GM18499 (cell line): Measurements from ENCODE around the gene CFAP410.
"Not testable (repeated sequence)": the region's sequence is repeated elsewhere in the genome, so short reads cannot be mapped to it uniquely, and the experiment has no call there.

Experiments
- ATAC-seq: cut with Tn5 transposase; IDR thresholded peaks from one replicate; pipeline ENCODE4 v1.9.1; 2021; ENCODE audit warnings: moderate number of reproducible peaks; ENCODE audit not compliant: insufficient read depth, unreplicated experiment

The CFAP410 gene

DNA sequence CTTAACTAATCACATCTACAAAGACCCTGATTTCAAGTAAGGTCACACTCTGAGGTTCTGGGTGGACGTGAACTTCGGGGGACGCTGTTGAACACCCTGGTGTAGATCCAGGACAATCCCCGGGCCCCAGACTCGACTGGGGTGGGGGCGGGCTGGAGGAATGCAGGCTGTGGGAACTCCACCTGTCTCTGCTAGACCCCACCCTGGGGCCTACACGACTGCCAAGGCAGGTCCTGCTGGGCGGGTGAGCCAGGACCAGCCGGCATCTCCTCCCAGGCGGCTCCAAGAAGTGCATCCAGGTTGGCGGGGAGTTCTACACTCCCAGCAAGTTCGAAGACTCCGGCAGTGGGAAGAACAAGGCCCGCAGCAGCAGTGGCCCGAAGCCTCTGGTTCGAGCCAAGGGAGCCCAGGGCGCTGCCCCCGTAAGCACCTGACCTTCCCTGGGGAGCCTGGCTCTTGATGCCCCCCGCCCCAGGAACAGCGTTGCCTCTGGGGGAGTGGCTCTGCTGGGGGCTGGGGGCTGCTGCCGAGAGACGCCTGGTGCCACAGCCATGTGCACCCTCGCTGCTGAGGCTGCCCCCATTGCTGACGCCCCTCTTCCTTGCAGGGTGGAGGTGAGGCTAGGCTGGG, 49.7 kb downstream of the CFAP410 start:
- ATAC-seq, result no peak

DNA sequence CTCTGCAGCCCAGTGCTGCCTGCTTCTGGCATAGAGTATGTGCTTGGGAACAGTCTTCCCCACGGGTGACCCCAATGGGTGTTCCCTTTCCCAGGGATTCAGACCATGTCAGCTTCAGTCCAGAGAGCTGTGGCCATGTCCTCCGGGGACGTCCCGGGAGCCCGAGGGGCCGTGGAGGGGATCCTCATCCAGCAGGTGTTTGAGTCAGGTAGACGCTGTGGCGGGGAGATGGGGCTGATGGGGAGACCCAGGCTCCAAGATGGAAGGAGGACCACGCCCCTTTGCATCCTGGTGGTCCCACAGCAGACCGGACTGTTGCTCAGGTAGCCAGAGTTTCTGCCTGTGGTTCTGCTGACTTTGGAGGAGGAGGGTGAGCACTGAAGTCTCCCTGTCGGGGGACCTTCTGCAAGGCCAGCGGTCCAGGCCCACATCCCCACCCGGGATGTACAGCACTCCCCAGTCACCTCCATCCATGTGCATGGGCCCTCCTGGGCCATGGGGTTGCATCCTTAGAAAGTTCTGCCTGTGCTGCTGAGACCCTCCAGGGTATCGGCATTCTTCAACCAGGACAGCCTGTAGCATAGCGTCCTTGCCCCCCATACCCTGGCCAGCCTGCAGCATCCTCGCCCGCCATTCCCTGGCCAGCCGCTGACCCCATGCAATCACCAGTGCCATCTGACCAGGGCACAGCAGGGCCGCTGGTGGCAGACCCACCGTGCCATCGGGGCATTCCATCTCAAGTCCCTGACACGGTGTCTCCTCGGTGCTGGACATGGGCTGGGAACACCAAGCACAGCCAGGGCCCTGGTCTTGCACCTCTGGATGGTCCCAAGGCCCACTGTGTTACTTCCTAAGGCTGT, 50.7 kb downstream of the CFAP410 start:
- no peak for ATAC-seq

DNA sequence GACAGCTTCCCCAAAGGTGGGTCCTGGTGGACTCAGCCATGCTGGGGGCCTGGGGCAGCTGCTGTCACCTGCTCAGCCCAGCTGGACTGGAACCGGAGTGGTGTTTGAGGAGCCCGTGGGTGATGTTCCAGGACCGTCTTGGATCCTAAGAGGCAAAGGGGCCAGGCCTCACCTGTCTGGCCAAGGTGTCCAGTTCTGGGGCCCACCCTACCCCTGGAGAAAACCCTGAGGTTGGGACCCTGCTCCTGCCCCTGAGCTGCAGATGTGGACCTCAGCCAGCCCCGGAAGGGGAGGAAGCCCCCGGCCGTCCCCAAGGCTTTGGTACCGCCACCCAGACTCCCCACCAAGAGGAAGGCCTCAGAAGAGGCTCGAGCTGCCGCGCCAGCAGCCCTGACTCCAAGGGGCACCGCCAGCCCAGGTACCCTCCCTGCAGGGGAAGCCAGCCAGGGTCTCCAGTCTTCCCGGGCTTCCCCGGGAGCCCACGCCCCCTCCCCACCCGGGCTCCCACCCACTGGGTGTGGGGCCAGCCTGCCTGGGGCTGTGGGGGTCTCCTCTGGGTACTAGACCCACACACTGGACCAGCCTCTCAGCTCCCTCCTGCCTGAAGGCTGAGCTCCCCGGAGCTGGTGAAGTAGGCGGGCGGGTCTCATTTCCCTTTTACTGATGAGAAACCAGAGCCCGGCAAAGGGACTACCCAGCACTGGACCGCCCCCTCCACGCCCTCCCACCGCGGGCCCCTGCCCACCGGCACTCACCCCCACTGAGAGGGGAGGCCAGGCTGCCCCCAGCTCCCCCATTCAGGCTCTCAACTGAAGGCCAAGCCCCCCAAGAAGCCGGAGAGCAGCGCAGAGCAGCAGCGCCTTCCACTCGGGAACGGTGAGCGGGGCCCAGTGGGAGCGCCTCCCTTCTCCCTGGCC, 52.2 kb downstream of the CFAP410 start:
- ATAC-seq, result no peak

DNA sequence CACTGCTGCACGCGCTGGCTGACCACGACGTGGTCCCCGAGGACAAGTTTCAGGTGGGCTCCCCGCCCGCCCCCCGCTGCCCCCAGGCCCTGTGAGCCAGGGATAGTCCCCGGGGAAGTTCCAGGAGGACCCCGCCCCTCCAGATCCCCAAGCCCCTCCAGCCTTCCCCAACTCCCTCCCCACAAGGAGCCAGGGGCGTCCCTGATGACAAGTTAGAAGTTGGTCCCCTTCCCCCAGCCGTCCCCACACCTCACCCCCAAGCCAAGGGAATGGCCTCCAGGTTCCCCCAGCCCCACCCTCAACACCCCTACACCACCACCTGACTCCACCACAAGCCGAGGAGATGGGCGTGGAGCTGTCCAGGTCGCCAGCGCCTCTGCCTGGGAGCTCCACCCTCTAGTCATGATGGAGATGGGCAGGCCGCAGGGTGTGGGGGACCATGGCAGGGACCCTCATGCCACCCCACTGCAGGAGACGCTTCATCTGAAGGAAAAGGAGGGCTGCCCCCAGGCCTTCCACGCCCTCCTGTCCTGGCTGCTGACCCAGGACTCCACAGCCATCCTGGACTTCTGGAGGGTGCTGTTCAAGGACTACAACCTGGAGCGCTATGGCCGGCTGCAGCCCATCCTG, 53.0 kb downstream of the CFAP410 start:
- ATAC-seq, result no peak

DNA sequence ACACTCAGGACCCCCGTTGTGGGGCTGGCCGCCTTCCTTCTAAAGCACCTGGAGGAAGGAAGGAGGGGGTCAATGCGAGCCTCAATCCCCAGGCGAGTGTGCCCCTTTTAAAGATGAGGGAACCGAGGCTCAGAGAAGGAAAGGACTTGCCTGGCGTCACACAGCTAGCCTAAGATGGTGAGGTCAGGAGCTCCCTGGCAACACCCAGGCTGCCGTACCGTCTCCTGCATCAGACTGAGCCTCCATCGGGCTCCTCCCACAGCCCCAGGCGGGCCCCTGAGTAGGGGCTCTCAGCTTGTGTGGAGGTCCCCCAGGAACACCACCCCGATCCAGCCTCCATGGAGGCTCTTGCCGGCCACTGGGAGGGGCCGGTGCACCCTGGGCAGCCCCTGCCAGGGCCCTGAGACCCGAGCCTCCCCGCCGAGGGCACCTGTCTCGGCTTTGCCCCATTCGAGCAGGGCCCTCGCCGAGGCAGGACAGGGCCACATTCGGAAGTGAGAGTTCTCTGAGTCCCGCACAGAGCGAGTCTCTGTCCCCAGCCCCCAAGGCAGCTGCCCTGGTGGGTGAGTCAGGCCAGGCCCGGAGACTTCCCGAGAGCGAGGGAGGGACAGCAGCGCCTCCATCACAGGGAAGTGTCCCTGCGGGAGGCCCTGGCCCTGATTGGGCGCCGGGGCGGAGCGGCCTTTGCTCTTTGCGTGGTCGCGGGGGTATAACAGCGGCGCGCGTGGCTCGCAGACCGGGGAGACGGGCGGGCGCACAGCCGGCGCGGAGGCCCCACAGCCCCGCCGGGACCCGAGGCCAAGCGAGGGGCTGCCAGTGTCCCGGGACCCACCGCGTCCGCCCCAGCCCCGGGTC, 53.8 kb downstream of the CFAP410 start, which contains the start of gene AIRE:
TSS of gene AIRE (plus strand) at position 739 of the 855 bp plus-strand sequence. CDS start 131 bp downstream, outside the sequence.
- no peak for ATAC-seq

DNA sequence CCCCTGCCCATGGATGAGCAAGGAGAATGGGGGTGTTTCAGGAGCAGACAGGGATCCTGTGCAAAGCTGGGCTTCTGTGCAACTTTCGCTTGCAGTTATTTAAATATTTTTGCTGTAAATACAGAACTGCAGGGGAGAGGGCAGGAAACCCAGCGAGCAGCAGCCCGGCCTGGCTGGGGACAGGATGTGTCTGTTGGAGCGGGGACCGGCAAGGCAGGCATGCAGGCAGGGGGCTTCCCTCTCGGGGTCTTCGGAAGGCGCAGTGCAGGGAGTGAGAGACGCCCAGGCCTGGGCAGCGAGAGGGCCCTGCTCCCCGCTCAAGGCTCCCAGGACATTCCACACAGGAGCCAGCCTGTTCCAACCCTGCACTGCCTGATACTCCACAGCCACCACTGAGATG, 55.2 kb downstream of the CFAP410 start:
- no peak for ATAC-seq

DNA sequence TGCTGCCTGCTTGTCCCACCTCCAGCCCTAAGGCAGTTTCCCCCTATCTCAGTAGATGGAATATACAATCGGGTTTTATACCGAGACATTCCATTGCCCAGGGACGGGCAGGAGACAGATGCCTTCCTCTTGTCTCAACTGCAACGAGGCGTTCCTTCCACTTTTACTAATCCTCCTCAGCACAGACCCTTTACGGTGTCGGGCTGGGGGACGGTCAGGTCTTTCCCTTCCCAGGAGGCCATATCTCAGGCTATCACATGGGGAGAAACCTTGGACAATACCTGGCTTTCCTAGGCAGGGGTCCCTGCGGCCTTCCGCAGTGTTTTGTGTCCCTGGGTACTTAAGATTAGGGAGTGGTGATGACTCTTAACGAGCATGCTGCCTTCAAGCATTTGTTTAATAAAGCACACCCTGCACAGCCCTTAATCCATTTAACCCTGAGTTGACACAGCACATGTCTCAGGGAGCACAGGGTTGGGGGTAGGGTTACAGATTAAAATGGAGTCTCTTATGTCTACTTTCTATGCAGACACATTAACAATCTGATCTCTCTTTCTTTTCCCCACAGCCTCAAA, 55.9 kb downstream of the CFAP410 start:
- ATAC-seq, result not testable (repeated sequence)

DNA sequence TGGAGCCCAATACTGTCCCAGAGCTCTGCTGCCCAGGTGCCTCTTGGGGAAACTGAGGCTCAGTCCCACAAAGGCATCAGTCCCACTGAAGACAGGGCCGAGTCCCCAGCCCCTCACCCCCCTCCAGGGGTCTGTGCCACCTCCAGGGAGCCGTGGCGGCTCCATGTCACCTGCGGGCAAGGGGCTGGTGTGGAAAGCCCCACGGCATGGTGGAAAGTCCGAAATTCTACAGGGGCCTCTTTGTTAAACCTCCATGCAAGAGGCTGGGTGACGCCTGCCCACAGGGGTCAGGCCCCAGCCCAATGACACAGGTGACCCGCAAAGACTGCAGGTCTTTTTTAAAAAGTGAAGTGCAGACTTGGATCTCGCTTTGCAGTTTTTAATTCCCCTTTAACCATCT, 56.8 kb downstream of the CFAP410 start:
- ATAC-seq, result no peak

DNA sequence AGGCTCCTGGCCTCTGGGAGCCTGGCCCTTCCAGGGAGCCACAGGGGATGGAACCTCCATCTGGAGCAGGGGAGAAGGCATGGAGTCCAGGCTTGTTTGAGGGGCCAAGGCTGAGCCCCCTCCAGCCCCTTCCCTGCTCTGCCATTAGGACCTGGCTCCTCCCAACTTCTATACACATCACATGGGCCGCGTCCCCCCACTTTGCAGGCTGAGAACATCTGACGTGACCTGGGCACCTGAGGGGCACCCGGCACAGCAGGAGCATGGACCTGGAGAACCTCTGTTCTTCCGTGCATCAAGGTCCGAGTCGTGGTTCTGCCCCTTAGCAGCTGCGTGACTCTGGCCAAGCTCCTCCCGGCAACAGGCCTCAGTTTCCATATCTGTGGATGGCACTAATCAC, 57.4 kb downstream of the CFAP410 start:
- no peak for ATAC-seq

DNA sequence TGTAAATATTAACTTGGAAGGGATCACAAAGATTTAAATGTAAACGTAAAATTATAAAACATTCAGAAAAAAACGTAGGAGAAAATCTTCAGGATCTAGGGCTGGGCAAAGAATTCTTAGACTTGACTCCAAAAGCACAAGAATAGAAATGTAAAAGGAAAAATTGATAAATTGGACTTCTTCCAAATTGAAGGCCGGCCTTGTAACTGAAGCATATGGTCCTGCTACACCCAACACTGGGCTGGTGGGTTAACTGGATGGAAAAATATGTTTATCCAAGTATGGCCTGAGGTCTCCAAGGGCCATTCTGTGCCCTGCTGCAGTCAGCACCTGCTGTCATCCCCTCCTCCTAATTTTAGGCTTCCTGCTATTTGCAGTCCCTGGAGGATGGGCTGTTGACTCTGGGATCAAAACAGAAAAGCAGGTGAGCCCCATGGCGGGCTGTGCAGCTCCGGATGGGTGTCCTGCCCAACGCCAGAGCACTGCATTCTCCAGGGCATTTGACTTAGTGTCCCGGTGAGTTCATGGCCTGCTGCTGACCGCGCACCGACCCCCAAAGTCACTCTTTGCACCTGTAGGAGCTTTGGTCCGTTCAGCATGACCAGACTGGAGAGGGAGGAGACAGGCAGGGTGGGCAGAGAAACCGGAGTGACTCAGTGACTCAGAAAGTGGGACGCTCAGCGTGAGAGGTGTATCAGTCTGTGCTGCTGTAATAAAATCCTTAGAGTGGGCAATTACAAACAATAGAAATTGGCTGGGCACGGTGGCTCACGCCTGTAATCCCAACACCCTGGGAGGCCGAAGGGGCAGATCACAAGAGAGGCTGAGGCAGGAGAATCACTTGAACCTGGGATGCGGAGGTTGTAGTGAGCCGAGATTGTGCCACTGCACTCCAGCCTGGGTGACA, 59.6 kb downstream of the CFAP410 start:
- ATAC-seq, result no peak
